Hepatic stellate cell (primary cell): ENCODE data around the gene KLHL26.

Experiments
- DNase-seq: peaks from one replicate; pipeline ENCODE4 v3.0.0; 2011; ENCODE audit warnings: low spot score

Gene KLHL26

GRCh38 chr19:18718015-18718526, 81.2 kb downstream of the KLHL26 start:
- no peak for DNase-seq

- no peak for DNase-seq
These were observed 82.1 kb downstream of the KLHL26 start for GRCh38 chr19:18718846-18719458.

- no peak for DNase-seq
These were observed 82.7 kb downstream of the KLHL26 start for GRCh38 chr19:18719541-18719940.
